Stomach (tissue), 4 donors: ENCODE data around the gene UBAC2.

Experiments used
- POLR2A ChIP-seq, 4 donors: fragments of 450-650 bp; IDR thresholded peaks; one replicate each; pipeline ENCODE4 v1.6.1; 2016; ENCODE audit warnings: antibody characterized with exemption in 4 of 4, control low read depth in 2 of 4, mild to moderate bottlenecking in 1 of 4, moderate library complexity in 1 of 4
- TF ChIP-seq, protein P1 (sequence below), 7 experiments: fragments of 450-650 bp in 4 of 7; fragments of 200-600 bp in 3 of 7; sonication (generic) in 3 of 7; IDR thresholded peaks; one replicate each; pipeline ENCODE4 v1.5.1; 2016 to 2019; ENCODE audit warnings: antibody characterized with exemption in 7 of 7, control low read depth in 2 of 7, mild to moderate bottlenecking in 1 of 7

DNA sequence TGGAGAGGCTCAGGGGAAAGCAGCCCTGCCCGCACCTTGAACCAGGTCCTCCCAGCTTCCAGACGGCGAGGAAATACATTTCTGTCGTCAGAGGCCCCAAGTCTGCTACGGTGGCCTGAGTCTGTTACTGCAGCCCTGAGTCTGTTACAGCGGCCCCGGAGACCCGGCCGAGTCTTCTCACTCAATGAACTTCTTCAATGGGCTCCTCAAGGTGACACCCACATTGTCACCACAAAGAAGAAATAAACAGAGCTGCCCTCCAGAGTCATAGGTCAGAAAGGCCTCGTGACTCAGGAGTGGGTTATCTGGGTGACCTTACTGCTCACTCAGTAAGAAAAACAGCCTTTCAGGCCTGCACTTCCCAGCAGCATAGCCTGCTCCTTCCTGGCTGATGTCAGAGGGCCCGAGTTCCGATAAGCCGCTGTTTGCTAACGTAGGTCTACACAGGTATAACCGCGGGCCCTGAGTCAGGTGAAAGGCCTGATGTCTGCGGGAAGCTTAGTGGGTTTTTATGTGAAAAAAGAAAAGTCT is 233.7 kb downstream of the UBAC2 start:
- TF ChIP-seq, protein P1, sequence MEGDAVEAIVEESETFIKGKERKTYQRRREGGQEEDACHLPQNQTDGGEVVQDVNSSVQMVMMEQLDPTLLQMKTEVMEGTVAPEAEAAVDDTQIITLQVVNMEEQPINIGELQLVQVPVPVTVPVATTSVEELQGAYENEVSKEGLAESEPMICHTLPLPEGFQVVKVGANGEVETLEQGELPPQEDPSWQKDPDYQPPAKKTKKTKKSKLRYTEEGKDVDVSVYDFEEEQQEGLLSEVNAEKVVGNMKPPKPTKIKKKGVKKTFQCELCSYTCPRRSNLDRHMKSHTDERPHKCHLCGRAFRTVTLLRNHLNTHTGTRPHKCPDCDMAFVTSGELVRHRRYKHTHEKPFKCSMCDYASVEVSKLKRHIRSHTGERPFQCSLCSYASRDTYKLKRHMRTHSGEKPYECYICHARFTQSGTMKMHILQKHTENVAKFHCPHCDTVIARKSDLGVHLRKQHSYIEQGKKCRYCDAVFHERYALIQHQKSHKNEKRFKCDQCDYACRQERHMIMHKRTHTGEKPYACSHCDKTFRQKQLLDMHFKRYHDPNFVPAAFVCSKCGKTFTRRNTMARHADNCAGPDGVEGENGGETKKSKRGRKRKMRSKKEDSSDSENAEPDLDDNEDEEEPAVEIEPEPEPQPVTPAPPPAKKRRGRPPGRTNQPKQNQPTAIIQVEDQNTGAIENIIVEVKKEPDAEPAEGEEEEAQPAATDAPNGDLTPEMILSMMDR (IDR thresholded peaks at IDR 0.05), result no peak
- TF ChIP-seq POLR2A (IDR thresholded peaks at IDR 0.05), result no peak
